Prostate gland (tissue), 2 donors: ENCODE data around the gene FUT2. TPM values are rescaled to one million over a fixed set of nuclear protein-coding genes. Genes with fewer than 3 reads are reported as not detected.

ENCODE experiments used
- DNase-seq: peaks from one replicate; pipeline ENCODE4 v3.0.0-alpha.2; 2019; ENCODE audit warnings: low spot score
- H3K27ac ChIP-seq, 2 donors: fragments of 200-600 bp; sonication (generic); 2 replicates each; pipeline ENCODE4 v1.5.1; 2017 to 2019
- H3K27me3 ChIP-seq: fragments of 200-600 bp; sonication (generic); replicated peaks from 2 replicates; pipeline ENCODE4 v1.5.1; 2019; ENCODE audit not compliant: insufficient read depth
- H3K36me3 ChIP-seq, 2 donors: fragments of 200-600 bp; sonication (generic); 1 replicate in 1 of 2; 2 replicates in 1 of 2; pipeline versions ENCODE4 v1.5.1 to v1.8.1; 2017 to 2019
- H3K4me1 ChIP-seq: fragments of 200-600 bp; sonication (generic); replicated peaks from 2 replicates; pipeline ENCODE4 v1.5.1; 2019
- H3K4me3 ChIP-seq, 2 donors: fragments of 200-600 bp; sonication (generic); 2 replicates each; pipeline ENCODE4 v1.5.1; 2017 to 2019
- H3K9me3 ChIP-seq: fragments of 200-600 bp; sonication (generic); 2 replicates; pipeline ENCODE4 v1.5.1; 2017
- POLR2A ChIP-seq: fragments of 450-650 bp; IDR thresholded peaks from one replicate; pipeline ENCODE4 v1.6.1; 2016; ENCODE audit warnings: antibody characterized with exemption, mild to moderate bottlenecking
- POLR2AphosphoS5 ChIP-seq: sonication (generic); formaldehyde crosslinking; IDR thresholded peaks from one replicate; pipeline ENCODE4 v1.6.1; 2017; ENCODE audit warnings: antibody characterized with exemption
- WGBS: methylation state at CpG from one replicate; pipeline ENCODE4 v1.1.5; 2018; 5-methylcytosine and 5-hydroxymethylcytosine counted together
- intact Hi-C: fragments of 100-400 bp; cut with DNase I; formaldehyde crosslinking; loops from one replicate; pipeline ENCODE4 v1.14.2; 2022
- total RNA-seq, 2 donors: library from RNA; depleted of rRNA; stranded (reverse); fragments of >200 nt; gene quantifications; one replicate each; pipeline ENCODE4 v1.1.0, GENCODE V29; 2016
- TF ChIP-seq, protein P1 (sequence below), 4 experiments: fragments of 200-600 bp in 2 of 4; fragments of 450-650 bp in 2 of 4; sonication (generic) in 2 of 4; IDR thresholded peaks; 1 replicate in 3 of 4; 2 replicates in 1 of 4; pipeline ENCODE4 v1.5.1; 2016 to 2019; ENCODE audit warnings: antibody characterized with exemption in 4 of 4, mild to moderate bottlenecking in 2 of 4, moderate library complexity in 2 of 4

FUT2 gene
- total RNA-seq, 2 donors from 2014 or later, result 1.4 to 2.7 TPM

DNA sequence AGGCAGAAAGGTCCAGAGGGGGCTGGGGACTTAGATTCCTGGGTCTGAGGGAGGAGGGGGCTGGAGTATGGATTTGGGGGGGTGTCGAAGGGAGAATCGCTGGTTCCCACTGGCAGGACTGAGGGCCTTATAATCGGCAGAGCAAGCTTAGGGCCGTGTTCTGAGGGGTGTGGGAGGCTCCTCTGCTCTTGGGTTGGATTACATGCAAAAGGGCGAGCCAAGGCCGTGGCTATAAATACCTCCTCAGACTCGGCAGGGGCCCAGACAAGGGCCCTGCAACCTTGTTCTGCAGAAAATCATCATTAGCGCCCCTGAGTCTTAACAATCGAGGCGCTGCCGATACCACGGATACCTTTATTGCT lies 24.5 kb downstream of the FUT2 start:
- WGBS, result 12% methylated on average over 12 of the region's 12 CpGs
- Histone ChIP-seq H3K4me3 (peak overlapping the region in 1 of 2 donors; percentile 56), H3K4me1 (peaks cover 7% of the 10 kb centered on the region), H3K9me3 (no peaks in the 10 kb centered on the region), H3K27me3 (no peaks in the 10 kb centered on the region), H3K27ac (peak overlapping the region; percentile 72 to 90), H3K36me3 (no peaks in the 10 kb centered on the region)
- intact Hi-C loops, result no loop called here
- no peak for DNase-seq
- TF ChIP-seq, protein P1, sequence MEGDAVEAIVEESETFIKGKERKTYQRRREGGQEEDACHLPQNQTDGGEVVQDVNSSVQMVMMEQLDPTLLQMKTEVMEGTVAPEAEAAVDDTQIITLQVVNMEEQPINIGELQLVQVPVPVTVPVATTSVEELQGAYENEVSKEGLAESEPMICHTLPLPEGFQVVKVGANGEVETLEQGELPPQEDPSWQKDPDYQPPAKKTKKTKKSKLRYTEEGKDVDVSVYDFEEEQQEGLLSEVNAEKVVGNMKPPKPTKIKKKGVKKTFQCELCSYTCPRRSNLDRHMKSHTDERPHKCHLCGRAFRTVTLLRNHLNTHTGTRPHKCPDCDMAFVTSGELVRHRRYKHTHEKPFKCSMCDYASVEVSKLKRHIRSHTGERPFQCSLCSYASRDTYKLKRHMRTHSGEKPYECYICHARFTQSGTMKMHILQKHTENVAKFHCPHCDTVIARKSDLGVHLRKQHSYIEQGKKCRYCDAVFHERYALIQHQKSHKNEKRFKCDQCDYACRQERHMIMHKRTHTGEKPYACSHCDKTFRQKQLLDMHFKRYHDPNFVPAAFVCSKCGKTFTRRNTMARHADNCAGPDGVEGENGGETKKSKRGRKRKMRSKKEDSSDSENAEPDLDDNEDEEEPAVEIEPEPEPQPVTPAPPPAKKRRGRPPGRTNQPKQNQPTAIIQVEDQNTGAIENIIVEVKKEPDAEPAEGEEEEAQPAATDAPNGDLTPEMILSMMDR (IDR thresholded peaks at IDR 0.05), result no peak
- no peak for TF ChIP-seq POLR2AphosphoS5
- no peak for TF ChIP-seq POLR2A

- H3K27me3 ChIP-seq, result no peaks in the 10 kb centered on the region
- DNase-seq, result peak; percentile 99
- no peak for TF ChIP-seq POLR2A
- TF ChIP-seq, protein P1 (IDR thresholded peaks at IDR 0.05), result peak in 1 of 4 experiments; percentile 32
- TF ChIP-seq POLR2AphosphoS5, result peak; percentile 96
- peak overlapping the region; percentile 72 to 90 for H3K27ac ChIP-seq
- WGBS, result 12% methylated on average over 42 of the region's 42 CpGs
- peak overlapping the region; percentile 33 to 56 for H3K4me3 ChIP-seq
- H3K9me3 ChIP-seq, result no peaks in the 10 kb centered on the region
- H3K4me1 ChIP-seq, result peaks cover 4% of the 10 kb centered on the region
- H3K36me3 ChIP-seq, result no peaks in the 10 kb centered on the region
- intact Hi-C loops, result no loop called here
These were observed 25.0 kb downstream of the FUT2 start for GRCh38 chr19:48720613-48721296.

DNA sequence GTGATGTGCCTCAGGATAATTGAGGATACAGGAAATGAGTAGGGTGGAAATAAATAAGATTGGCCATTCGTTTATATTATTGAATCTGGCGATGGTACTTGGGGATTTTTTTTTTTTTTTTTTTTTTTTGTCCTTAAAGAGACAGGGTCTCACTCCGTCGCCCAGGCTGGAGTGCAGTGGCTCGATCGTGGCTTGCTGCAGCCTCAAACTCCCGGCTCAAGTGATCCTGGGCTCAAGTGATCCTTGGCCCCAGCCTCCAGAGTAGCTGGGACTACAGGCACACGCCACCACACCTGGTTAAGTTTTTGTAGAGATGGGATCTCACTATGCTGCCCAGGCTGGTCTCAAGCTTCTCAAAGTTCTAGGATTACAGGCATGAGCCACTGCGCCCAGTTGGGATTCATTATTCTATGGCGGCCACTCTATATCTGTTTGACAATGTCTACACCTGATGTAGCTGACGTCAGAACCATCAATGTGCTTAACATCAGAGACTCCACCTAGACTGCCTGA lies 26.5 kb downstream of the FUT2 start:
- 87% methylated on average over 11 of the region's 11 CpGs for WGBS
- H3K36me3 ChIP-seq, result no peaks in the 10 kb centered on the region
- no peak overlapping the region for H3K27ac ChIP-seq
- no peaks in the 10 kb centered on the region for H3K4me1 ChIP-seq
- DNase-seq, result no peak
- no peak overlapping the region for H3K4me3 ChIP-seq
- no peaks in the 10 kb centered on the region for H3K9me3 ChIP-seq
- TF ChIP-seq POLR2A, result no peak
- TF ChIP-seq, protein P1 (IDR thresholded peaks at IDR 0.05), result no peak
- no peak for TF ChIP-seq POLR2AphosphoS5
- intact Hi-C loops, result no loop called here
- no peaks in the 10 kb centered on the region for H3K27me3 ChIP-seq

GRCh38 chr19:48724796-48725753 lies 29.3 kb downstream of the FUT2 start:
- Histone ChIP-seq H3K9me3 (no peaks in the 10 kb centered on the region), H3K36me3 (no peaks in the 10 kb centered on the region), H3K27me3 (no peaks in the 10 kb centered on the region), H3K27ac (peak overlapping the region in 1 of 2 donors; percentile 26), H3K4me3 (no peak overlapping the region), H3K4me1 (no peaks in the 10 kb centered on the region)
- WGBS, result 54% methylated on average over 11 of the region's 11 CpGs
- peak; percentile 37 for TF ChIP-seq POLR2AphosphoS5
- TF ChIP-seq, protein P1 (IDR thresholded peaks at IDR 0.05), result no peak
- intact Hi-C loops, result no loop called here
- DNase-seq, result no peak
